ENCODE measurements around the gene RASL11A.

- TF ChIP-seq CTCF (conservative IDR thresholded peaks at IDR 0.05; ENCODE audit: low read depth, low read length) (no peak), EZH2 (IDR thresholded peaks at IDR 0.05; ENCODE audit: low read length, unreplicated experiment) (no peak)
Observed at GRCh38 chr13:27288392-27288791, 17.8 kb downstream of the RASL11A start.
